GM13976 (cell line): ENCODE results near the gene SLC39A8.

Source experiments
- DNase-seq: peaks from one replicate; pipeline ENCODE4 v3.0.0; 2012; ENCODE audit warnings: low spot score
- CTCF ChIP-seq: IDR thresholded peaks from 2 replicates; pipeline ENCODE4 v1.5.1; 2012; ENCODE audit warnings: borderline replicate concordance, mild to moderate bottlenecking; ENCODE audit not compliant: insufficient read depth; ENCODE audit errors: extremely low read depth, missing control alignments, control extremely low read depth
- in situ Hi-C: fragments of 300-500 bp; cut with MboI; formaldehyde crosslinking; loops from one replicate; pipeline ENCODE4 v1.12.0; 2022; ENCODE audit warnings: low sequenced_read_pairs, mixed read lengths, inconsistent platforms; ENCODE audit not compliant: unreplicated experiment

SLC39A8 gene

DNA sequence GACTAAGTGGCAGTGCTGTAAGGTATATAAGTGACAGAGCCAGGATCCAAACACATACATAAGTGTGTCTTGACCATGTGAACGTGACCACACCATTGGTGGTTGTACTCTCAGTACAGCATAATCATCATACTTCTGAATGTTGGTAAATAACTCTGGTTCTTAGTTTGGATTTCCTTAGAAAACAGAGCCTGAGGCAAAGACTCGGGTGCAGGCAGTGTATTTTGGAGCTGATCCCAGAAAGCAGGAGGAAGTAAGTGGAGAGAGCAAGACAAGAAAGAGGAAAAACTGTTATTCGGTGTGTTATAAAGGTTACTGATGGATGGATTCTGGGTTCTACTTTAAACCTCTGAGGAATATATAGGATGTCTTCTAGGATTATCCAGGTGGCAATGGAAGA lies 127.9 kb downstream of the SLC39A8 start:
- TF ChIP-seq CTCF, result no peak
- in situ Hi-C loops, result no loop called here
- no peak for DNase-seq

DNA sequence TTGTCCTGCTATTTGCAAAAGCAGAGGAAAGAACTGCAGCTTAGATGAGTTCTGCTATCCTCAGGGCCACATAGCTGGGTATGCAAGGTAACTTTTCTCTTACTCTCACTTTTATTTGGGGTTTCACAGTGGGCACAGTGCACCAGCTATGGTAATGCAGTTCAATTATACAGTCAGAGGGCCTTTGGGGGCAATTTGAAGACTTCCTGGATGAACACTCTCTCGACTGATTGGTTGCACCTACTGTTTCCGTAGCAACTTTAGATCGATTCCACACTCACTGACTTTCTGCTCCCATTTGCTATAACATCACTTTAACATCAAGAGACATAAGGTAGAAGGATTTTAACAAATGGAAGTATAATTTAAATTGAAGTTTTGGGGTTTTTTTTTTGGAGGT lies 128.6 kb downstream of the SLC39A8 start:
- no peak for DNase-seq
- TF ChIP-seq CTCF, result no peak
- in situ Hi-C loops, result no loop called here

- in situ Hi-C loops, result no loop called here
- no peak for DNase-seq
- no peak for TF ChIP-seq CTCF
These were observed 132.3 kb downstream of the SLC39A8 start for GRCh38 chr4:102213031-102213430.
